ENCODE data around the gene NUP58. TPM values are rescaled to one million over a fixed set of nuclear protein-coding genes. Genes with fewer than 3 reads are reported as not detected.
"Not testable (repeated sequence)": the region's sequence is repeated elsewhere in the genome, so short reads cannot be mapped to it uniquely, and the experiment has no call there.

The NUP58 gene
- total RNA-seq, 1 donor, result 96.3 TPM

- no peak for DNase-seq (ENCODE audit: low read depth)
- no peak overlapping the region for H3K4me3 ChIP-seq (ENCODE audit: low read depth, low read length)
- TF ChIP-seq, protein P1, sequence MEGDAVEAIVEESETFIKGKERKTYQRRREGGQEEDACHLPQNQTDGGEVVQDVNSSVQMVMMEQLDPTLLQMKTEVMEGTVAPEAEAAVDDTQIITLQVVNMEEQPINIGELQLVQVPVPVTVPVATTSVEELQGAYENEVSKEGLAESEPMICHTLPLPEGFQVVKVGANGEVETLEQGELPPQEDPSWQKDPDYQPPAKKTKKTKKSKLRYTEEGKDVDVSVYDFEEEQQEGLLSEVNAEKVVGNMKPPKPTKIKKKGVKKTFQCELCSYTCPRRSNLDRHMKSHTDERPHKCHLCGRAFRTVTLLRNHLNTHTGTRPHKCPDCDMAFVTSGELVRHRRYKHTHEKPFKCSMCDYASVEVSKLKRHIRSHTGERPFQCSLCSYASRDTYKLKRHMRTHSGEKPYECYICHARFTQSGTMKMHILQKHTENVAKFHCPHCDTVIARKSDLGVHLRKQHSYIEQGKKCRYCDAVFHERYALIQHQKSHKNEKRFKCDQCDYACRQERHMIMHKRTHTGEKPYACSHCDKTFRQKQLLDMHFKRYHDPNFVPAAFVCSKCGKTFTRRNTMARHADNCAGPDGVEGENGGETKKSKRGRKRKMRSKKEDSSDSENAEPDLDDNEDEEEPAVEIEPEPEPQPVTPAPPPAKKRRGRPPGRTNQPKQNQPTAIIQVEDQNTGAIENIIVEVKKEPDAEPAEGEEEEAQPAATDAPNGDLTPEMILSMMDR (IDR thresholded peaks at IDR 0.05; ENCODE audit: insufficient read depth, low read depth, low read length), result no peak
Measured at GRCh38 chr13:25352230-25352629, 50.8 kb downstream of the NUP58 start.

- TF ChIP-seq, protein P1 (IDR thresholded peaks at IDR 0.05; ENCODE audit: insufficient read depth, low read depth, low read length), result no peak
- no peak for DNase-seq (ENCODE audit: low read depth)
Measured at GRCh38 chr13:25352806-25353205, 51.4 kb downstream of the NUP58 start.

DNA sequence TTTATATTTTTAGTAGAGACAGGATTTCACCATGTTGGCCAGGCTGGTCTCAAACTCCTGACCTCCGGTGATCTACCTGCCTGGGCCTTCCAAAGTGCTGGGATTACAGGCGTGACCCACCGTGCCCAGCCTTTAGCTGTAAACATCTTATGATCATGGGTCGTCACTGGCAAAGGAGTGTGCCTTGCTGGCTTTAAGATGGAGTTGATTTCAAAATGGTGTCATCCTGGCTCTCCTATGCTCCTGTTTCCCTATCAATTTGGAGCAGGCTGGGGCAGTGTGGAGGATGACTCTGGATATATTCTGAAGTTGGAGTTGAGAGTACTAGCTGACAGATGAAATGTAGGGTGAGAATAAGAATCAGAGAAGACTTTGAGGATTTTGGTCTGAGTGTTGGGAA, 51.9 kb downstream of the NUP58 start:
- TF ChIP-seq, protein P1 (IDR thresholded peaks at IDR 0.05; ENCODE audit: insufficient read depth, low read depth, low read length), result no peak
- no peak overlapping the region for H3K4me3 ChIP-seq (ENCODE audit: low read depth, low read length)
- DNase-seq (ENCODE audit: low read depth), result no peak

More at GRCh38 chr13:25352806-25353205, 51.4 kb downstream of the NUP58 start:
- H3K4me3 ChIP-seq (ENCODE audit: low read depth, low read length), result no peak overlapping the region

DNA sequence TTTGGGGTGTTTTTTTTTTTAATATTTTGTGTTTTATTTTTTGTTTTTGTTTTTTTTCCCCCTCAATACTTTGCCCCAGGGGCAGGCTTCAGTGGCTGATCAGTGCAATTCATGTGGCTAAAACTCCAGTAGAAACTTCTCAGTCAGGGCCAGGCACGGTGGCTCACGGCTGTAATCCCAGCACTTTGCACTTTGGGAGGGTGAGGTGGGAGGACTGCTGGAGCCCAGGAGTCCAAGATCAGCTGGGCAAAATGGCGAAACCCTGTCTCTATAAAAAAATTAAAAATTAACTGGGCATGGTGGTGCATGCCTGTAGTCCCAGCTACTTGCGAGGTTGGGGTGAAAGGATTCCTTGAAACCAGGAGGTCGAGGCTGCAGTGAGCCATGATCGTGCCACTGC, 53.0 kb downstream of the NUP58 start:
- H3K4me3 ChIP-seq (ENCODE audit: low read depth, low read length), result no peak overlapping the region
- no peak for DNase-seq (ENCODE audit: low read depth)
- TF ChIP-seq, protein P1 (IDR thresholded peaks at IDR 0.05; ENCODE audit: insufficient read depth, low read depth, low read length), result no peak

- not testable (repeated sequence) for H3K4me3 ChIP-seq (ENCODE audit: low read depth, low read length); DNase-seq (ENCODE audit: low read depth)
Measured at GRCh38 chr13:25360443-25360842, 59.0 kb downstream of the NUP58 start.

- no peak overlapping the region for H3K4me3 ChIP-seq (ENCODE audit: low read depth, low read length)
- DNase-seq (ENCODE audit: low read depth), result no peak
- TF ChIP-seq, protein P1 (IDR thresholded peaks at IDR 0.05; ENCODE audit: insufficient read depth, low read depth, low read length), result no peak
Measured at GRCh38 chr13:25365720-25366235, 64.4 kb downstream of the NUP58 start.

DNA sequence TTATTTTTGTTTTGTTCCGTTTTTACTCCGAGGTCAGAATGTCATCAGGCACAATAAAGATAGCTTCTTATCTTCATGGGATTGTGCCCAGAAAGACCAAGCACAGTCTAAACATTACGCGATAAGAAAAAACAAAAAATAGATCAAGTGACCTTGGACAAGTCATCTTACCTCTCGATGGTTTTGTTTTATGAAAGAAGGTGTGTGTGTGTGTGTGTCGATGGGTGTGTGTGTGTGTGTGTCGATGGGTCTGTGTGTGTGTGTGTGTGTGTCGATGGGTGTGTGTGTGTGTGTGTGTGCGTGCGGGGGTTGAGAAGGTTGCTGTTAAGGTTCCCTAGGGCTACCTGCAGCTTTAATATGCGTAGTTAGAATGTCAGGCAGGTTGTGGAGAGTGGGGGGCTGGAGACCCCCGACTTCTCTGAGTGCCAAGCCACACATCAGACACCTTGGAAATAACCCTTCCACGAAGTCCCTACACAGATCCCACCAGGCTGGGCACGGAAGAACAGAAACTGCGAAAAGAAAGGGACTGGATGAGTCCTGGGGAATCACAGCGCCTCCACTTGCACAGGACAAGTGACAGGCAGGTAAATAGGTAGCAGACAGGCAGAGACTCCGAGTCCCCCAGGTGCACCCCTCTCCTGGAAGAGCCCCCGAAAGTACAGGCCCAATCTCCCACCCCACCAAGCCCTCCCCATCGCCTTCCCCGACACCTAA, 69.9 kb downstream of the NUP58 start:
- no peak for DNase-seq (ENCODE audit: low read depth)
- TF ChIP-seq, protein P1 (IDR thresholded peaks at IDR 0.05; ENCODE audit: insufficient read depth, low read depth, low read length), result no peak
- H3K4me3 ChIP-seq (ENCODE audit: low read depth, low read length), result peak overlapping the region; percentile 23

All from fibroblast of villous mesenchyme (primary cell).